DOHH2 (cell line): ENCODE data around the gene MECP2.

ENCODE experiments used
- EZH2phosphoT487 ChIP-seq: fragments of 200-600 bp; sonication (generic); IDR thresholded peaks from 2 replicates; pipeline ENCODE4 v1.6.1; 2017; ENCODE audit warnings: borderline replicate concordance, mild to moderate bottlenecking, antibody characterized with exemption, low read length, moderate library complexity, mixed read lengths
- TF ChIP-seq, protein P1 (sequence below): fragments of 200-600 bp; sonication (generic); IDR thresholded peaks from one replicate; pipeline ENCODE4 v1.5.1; 2014; ENCODE audit warnings: antibody characterized with exemption, mild to moderate bottlenecking, low read depth, low read length; ENCODE audit not compliant: poor library complexity, severe bottlenecking

DNA sequence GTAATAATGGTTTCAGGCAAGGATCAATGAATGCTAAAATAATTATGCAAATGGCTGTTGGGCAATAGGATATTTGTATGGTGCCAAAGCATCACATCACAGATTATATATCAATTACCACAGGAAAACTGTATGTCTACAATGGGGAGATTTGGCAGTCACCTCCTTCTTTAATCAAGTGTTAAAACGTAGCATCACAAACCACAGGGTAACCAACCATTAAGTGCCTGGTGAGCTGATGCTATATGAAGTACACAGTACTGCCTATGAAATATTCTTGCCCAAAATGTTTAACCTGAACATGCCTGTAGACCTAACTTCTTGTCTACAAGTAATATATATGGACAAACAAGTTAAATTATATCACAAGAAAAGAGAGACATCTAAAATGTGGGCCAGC, 25.3 kb downstream of the MECP2 start:
- TF ChIP-seq, protein P1, sequence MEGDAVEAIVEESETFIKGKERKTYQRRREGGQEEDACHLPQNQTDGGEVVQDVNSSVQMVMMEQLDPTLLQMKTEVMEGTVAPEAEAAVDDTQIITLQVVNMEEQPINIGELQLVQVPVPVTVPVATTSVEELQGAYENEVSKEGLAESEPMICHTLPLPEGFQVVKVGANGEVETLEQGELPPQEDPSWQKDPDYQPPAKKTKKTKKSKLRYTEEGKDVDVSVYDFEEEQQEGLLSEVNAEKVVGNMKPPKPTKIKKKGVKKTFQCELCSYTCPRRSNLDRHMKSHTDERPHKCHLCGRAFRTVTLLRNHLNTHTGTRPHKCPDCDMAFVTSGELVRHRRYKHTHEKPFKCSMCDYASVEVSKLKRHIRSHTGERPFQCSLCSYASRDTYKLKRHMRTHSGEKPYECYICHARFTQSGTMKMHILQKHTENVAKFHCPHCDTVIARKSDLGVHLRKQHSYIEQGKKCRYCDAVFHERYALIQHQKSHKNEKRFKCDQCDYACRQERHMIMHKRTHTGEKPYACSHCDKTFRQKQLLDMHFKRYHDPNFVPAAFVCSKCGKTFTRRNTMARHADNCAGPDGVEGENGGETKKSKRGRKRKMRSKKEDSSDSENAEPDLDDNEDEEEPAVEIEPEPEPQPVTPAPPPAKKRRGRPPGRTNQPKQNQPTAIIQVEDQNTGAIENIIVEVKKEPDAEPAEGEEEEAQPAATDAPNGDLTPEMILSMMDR = no peak
- no peak for TF ChIP-seq EZH2phosphoT487
